ENCODE measurements around the gene TRPM1.

The TRPM1 gene

DNA sequence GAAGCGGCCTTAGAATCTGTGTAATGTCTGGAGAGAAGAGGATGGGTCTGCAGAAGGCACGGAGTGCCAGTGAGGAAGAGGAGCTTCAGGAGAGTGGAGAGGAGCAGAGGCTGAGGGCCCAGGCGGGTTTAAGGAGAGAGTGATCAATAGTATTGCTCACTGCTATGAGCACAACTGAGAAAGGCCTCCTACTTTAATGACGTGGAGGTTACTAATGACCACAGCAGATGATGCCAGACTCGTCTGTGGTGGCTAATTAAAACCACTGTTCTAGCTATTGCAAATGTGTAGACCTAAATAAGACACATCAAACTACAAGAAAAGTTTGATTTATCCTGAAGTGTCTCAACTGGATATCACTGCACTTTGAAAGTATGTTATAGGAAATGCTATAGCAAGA lies 143.3 kb downstream of the TRPM1 start:
- TF ChIP-seq KLF16 (tag by site-specific recombination; IDR thresholded peaks at IDR 0.05) (no peak), OSR2 (tag by site-specific recombination; IDR thresholded peaks at IDR 0.05) (no peak), WT1 (tag by site-specific recombination; IDR thresholded peaks at IDR 0.05) (no peak), ZNF521 (tag by site-specific recombination; IDR thresholded peaks at IDR 0.05) (no peak), BCL11B (tag by site-specific recombination; IDR thresholded peaks at IDR 0.05; ENCODE audit: low read depth) (no peak), ZNF514 (tag by site-specific recombination; IDR thresholded peaks at IDR 0.05) (no peak), ZNF677 (tag by site-specific recombination; IDR thresholded peaks at IDR 0.05) (no peak), YY2 (tag by site-specific recombination; IDR thresholded peaks at IDR 0.05) (no peak), ZNF112 (tag by site-specific recombination; IDR thresholded peaks at IDR 0.05) (no peak), ZSCAN30 (tag by site-specific recombination; IDR thresholded peaks at IDR 0.05) (no peak)
- TF ChIP-seq, protein P1, sequence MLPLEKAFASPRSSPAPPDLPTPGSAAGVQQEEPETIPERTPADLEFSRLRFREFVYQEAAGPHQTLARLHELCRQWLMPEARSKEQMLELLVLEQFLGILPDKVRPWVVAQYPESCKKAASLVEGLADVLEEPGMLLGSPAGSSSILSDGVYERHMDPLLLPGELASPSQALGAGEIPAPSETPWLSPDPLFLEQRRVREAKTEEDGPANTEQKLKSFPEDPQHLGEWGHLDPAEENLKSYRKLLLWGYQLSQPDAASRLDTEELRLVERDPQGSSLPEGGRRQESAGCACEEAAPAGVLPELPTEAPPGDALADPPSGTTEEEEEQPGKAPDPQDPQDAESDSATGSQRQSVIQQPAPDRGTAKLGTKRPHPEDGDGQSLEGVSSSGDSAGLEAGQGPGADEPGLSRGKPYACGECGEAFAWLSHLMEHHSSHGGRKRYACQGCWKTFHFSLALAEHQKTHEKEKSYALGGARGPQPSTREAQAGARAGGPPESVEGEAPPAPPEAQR (tag by site-specific recombination; IDR thresholded peaks at IDR 0.05), result no peak
- TF ChIP-seq, protein P2, sequence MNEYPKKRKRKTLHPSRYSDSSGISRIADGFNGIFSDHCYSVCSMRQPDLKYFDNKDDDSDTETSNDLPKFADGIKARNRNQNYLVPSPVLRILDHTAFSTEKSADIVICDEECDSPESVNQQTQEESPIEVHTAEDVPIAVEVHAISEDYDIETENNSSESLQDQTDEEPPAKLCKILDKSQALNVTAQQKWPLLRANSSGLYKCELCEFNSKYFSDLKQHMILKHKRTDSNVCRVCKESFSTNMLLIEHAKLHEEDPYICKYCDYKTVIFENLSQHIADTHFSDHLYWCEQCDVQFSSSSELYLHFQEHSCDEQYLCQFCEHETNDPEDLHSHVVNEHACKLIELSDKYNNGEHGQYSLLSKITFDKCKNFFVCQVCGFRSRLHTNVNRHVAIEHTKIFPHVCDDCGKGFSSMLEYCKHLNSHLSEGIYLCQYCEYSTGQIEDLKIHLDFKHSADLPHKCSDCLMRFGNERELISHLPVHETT (tag by site-specific recombination; IDR thresholded peaks at IDR 0.05), result no peak
- Histone ChIP-seq H3K4me1 (ENCODE audit: control insufficient read depth, insufficient read depth, low read length) (no peaks in the 10 kb centered on the region), H3K9me3 (ENCODE audit: control insufficient read depth, insufficient read depth, low read depth, low read length) (no peaks in the 10 kb centered on the region), H3K36me3 (ENCODE audit: control insufficient read depth in 2 of 2, insufficient read depth in 1 of 2, low read length in 2 of 2) (peaks cover 0 to 33% of the 10 kb centered on the region in 2 experiments; a peak in 2 of 3 replicates), H3K4me3 (ENCODE audit: low read depth, low read length) (no peak overlapping the region), H3K27ac (ENCODE audit: extremely low read depth, low read depth, low read length) (no peak overlapping the region)
- CTCF ChIA-PET, result no interaction called here
- POLR2A ChIA-PET, result no interaction called here

DNA sequence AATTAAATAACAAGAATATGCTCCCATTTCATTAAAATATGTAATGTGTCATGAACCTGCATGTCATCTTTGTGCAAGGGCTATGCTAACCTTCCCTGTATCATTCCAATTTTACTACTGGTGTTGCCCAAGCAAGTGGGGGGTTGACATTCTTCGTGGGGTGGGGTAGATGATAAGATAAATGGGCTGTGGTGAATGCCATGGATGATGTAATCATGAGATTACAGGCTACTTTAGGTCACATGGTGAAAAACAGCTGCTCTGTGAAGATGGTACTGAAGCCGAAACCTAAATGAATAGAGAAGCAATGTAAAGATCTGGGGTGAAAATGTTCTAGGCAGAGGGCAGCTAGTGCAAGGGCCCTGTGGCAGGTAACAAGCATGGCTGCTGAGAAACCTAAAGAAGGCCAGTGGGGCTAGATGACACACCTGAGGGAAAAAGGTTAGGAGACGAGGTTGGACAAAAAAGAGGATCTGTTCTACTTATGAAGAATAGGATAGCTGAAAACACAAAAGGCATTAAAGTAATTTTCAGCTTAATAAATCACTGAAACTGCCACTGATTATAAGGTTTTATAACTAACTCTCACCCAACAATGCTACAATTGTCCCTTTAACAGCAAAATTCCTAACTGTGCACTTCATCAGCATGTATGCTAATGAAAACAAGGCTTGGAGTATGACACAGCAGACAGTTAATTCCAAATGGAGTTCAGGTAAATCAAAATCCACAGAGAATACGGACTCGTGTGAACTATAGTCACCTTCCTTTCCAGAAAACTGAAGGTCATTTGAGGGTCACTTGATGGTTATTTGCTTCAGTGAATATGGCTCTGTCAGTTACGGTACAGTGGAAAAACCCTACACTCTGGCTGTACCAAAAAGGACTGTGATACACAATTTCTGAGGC lies 145.1 kb downstream of the TRPM1 start:
- H3K27ac ChIP-seq (ENCODE audit: extremely low read depth, low read depth, low read length), result no peak overlapping the region
- H3K9me3 ChIP-seq (ENCODE audit: control insufficient read depth, insufficient read depth, low read depth, low read length), result no peaks in the 10 kb centered on the region
- TF ChIP-seq ZNF138 (tag by site-specific recombination; IDR thresholded peaks at IDR 0.05; ENCODE audit: borderline replicate concordance) (no peak), ZNF791 (tag by site-specific recombination; IDR thresholded peaks at IDR 0.05) (no peak), GLIS1 (tag by site-specific recombination; IDR thresholded peaks at IDR 0.05) (peak; percentile 60), ZNF416 (tag by site-specific recombination; IDR thresholded peaks at IDR 0.05) (no peak), ZNF266 (tag by site-specific recombination; IDR thresholded peaks at IDR 0.05; ENCODE audit: low read depth) (no peak), ZNF623 (tag by site-specific recombination; IDR thresholded peaks at IDR 0.05) (peak; percentile 88), ZNF654 (tag by site-specific recombination; IDR thresholded peaks at IDR 0.05; ENCODE audit: low read depth) (no peak)
- TF ChIP-seq, protein P3, sequence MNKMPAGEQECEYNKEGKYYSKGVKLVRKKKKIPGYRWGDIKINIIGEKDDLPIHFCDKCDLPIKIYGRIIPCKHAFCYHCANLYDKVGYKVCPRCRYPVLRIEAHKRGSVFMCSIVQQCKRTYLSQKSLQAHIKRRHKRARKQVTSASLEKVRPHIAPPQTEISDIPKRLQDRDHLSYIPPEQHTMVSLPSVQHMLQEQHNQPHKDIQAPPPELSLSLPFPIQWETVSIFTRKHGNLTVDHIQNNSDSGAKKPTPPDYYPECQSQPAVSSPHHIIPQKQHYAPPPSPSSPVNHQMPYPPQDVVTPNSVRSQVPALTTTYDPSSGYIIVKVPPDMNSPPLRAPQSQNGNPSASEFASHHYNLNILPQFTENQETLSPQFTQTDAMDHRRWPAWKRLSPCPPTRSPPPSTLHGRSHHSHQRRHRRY (tag by site-specific recombination; IDR thresholded peaks at IDR 0.05), result no peak
- TF ChIP-seq, protein P4, sequence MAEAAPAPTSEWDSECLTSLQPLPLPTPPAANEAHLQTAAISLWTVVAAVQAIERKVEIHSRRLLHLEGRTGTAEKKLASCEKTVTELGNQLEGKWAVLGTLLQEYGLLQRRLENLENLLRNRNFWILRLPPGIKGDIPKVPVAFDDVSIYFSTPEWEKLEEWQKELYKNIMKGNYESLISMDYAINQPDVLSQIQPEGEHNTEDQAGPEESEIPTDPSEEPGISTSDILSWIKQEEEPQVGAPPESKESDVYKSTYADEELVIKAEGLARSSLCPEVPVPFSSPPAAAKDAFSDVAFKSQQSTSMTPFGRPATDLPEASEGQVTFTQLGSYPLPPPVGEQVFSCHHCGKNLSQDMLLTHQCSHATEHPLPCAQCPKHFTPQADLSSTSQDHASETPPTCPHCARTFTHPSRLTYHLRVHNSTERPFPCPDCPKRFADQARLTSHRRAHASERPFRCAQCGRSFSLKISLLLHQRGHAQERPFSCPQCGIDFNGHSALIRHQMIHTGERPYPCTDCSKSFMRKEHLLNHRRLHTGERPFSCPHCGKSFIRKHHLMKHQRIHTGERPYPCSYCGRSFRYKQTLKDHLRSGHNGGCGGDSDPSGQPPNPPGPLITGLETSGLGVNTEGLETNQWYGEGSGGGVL (tag by site-specific recombination; IDR thresholded peaks at IDR 0.05), result peak; percentile 30; the same call in 1 of the 2 replicates
- POLR2A ChIA-PET, result no interaction called here
- H3K4me3 ChIP-seq (ENCODE audit: low read depth, low read length), result no peak overlapping the region
- peaks cover 0 to 48% of the 10 kb centered on the region in 2 experiments; a peak in 2 of 3 replicates for H3K36me3 ChIP-seq (ENCODE audit: control insufficient read depth in 2 of 2, insufficient read depth in 1 of 2, low read length in 2 of 2)
- H3K4me1 ChIP-seq (ENCODE audit: control insufficient read depth, insufficient read depth, low read length), result no peaks in the 10 kb centered on the region
- CTCF ChIA-PET, result no interaction called here
